OCI-LY1 (cell line): ENCODE data around the gene PTPDC1.

Experiments
- CTCF ChIP-seq: fragments of 200-600 bp; sonication (generic), shearing (Covaris generic); IDR thresholded peaks from 2 replicates; pipeline ENCODE4 v1.5.1; 2017; ENCODE audit warnings: mild to moderate bottlenecking, antibody characterized with exemption, low read length, moderate library complexity, mixed read lengths
- EZH2 ChIP-seq: fragments of 200-600 bp; sonication (generic), shearing (Covaris generic); IDR thresholded peaks from 2 replicates; pipeline ENCODE4 v1.8.0; 2017; ENCODE audit warnings: borderline replicate concordance, mixed run types, mild to moderate bottlenecking, antibody characterized with exemption, low read length, moderate library complexity, mixed read lengths

- TF ChIP-seq CTCF (no peak), EZH2 (no peak)
Measured at GRCh38 chr9:94081435-94081834, 2.8 kb upstream of the PTPDC1 start.
